HL-60 (cell line): ENCODE measurements around the gene SSH2.
"Not testable (repeated sequence)": the region's sequence is repeated elsewhere in the genome, so short reads cannot be mapped to it uniquely, and the experiment has no call there.

Experiments
- DNase-seq, 2 experiments: peaks; one replicate each; pipeline ENCODE4 v3.0.0-alpha.2; 2010 to 2020; ENCODE audit warnings: low read depth in 1 of 2, low spot score in 1 of 2
- H3K27ac ChIP-seq: fragments of 250-450 bp; sonication (Bioruptor Pico); replicated peaks from 2 replicates; pipeline ENCODE4 v1.5.1; 2020; ENCODE audit warnings: mild to moderate bottlenecking, moderate library complexity
- H3K27me3 ChIP-seq: fragments of 250-450 bp; sonication (Bioruptor Pico); 2 replicates; pipeline ENCODE4 v1.5.1; 2021; ENCODE audit warnings: mild to moderate bottlenecking, moderate library complexity; ENCODE audit not compliant: insufficient read depth, poor library complexity, severe bottlenecking
- H3K4me3 ChIP-seq: replicated peaks from 2 replicates; pipeline ENCODE4 v1.5.1; 2011; ENCODE audit warnings: mild to moderate bottlenecking, control low read depth, low read length; ENCODE audit not compliant: insufficient read depth
- CTCF ChIP-seq: IDR thresholded peaks from one replicate; pipeline ENCODE4 v1.5.1; 2011; ENCODE audit warnings: low read length, control low read depth, inconsistent platforms; ENCODE audit not compliant: insufficient read depth
- GABPA ChIP-seq: IDR thresholded peaks from 2 replicates; pipeline ENCODE4 v1.6.1; 2012; ENCODE audit warnings: low read depth
- POLR2AphosphoS5 ChIP-seq: IDR thresholded peaks from 2 replicates; pipeline ENCODE4 v1.6.1; 2012; ENCODE audit warnings: low read depth
- REST ChIP-seq: IDR thresholded peaks from 2 replicates; pipeline ENCODE4 v1.6.1; 2012; ENCODE audit warnings: low read depth; ENCODE audit not compliant: insufficient replicate concordance
- SPI1 ChIP-seq: IDR thresholded peaks from 2 replicates; pipeline ENCODE4 v1.6.1; 2012; ENCODE audit warnings: low read depth, mild to moderate bottlenecking, borderline replicate concordance

SSH2 gene

GRCh38 chr17:29906969-29907368 lies 23.1 kb downstream of the SSH2 start:
- H3K4me3 ChIP-seq, result no peak overlapping the region
- H3K27me3 ChIP-seq, result no peaks in the 10 kb centered on the region
- no peak overlapping the region for H3K27ac ChIP-seq
- no peak for TF ChIP-seq CTCF
- no peak for TF ChIP-seq GABPA
- no peak for TF ChIP-seq POLR2AphosphoS5
- no peak for TF ChIP-seq SPI1
- no peak for TF ChIP-seq REST
- DNase-seq, result no peak

GRCh38 chr17:29905879-29906167 lies 24.2 kb downstream of the SSH2 start:
- TF ChIP-seq REST (no peak), POLR2AphosphoS5 (no peak), GABPA (no peak), SPI1 (no peak), CTCF (no peak)
- Histone ChIP-seq H3K27me3 (no peaks in the 10 kb centered on the region), H3K4me3 (no peak overlapping the region), H3K27ac (no peak overlapping the region)
- no peak for DNase-seq

- no peak for DNase-seq
- Histone ChIP-seq H3K27ac (no peak overlapping the region), H3K4me3 (no peak overlapping the region), H3K27me3 (no peaks in the 10 kb centered on the region)
- no peak for TF ChIP-seq POLR2AphosphoS5
- peak; percentile 12; the same call in 1 of the 2 replicates for TF ChIP-seq SPI1
Observed at GRCh38 chr17:29905086-29905878, 24.7 kb downstream of the SSH2 start.

- no peaks in the 10 kb centered on the region for H3K27me3 ChIP-seq
- no peak overlapping the region for H3K27ac ChIP-seq
- DNase-seq, result no peak
- H3K4me3 ChIP-seq, result no peak overlapping the region
- TF ChIP-seq POLR2AphosphoS5 (no peak), REST (no peak), CTCF (no peak), GABPA (no peak), SPI1 (no peak)
Observed at GRCh38 chr17:29903471-29903870, 26.6 kb downstream of the SSH2 start.

GRCh38 chr17:29897136-29897535 lies 32.9 kb downstream of the SSH2 start:
- DNase-seq, H3K4me3 ChIP-seq, H3K27ac ChIP-seq, H3K27me3 ChIP-seq: not testable (repeated sequence)
